K562 (cell line): ENCODE measurements around the gene LMAN1. TPM values are rescaled to one million over a fixed set of nuclear protein-coding genes. Genes with fewer than 3 reads are reported as not detected.

Experiments used
- RFX7 ChIP-seq: fragments of 250-450 bp; sonication (Bioruptor Pico); IDR thresholded peaks from 2 replicates; pipeline ENCODE4 v1.5.1; 2021; ENCODE audit warnings: mild to moderate bottlenecking
- SRF ChIP-seq, 2 experiments: fragments of 250-450, 450-650 bp in 1 of 2; sonication (Bioruptor Pico) in 1 of 2; sonication (generic) in 1 of 2; formaldehyde crosslinking; IDR thresholded peaks; 2 replicates each; pipeline versions ENCODE4 v1.5.0 to v1.5.1; 2020 to 2022; ENCODE audit warnings: mild to moderate bottlenecking in 1 of 2, missing genetic modification reagents in 1 of 2
- TRIM25 ChIP-seq: fragments of 450-650 bp; IDR thresholded peaks from 2 replicates; pipeline ENCODE4 v1.7.0; 2016; ENCODE audit warnings: borderline replicate concordance
- ZNF212 ChIP-seq: fragments of 450-650 bp; formaldehyde crosslinking; IDR thresholded peaks from 2 replicates; pipeline ENCODE4 v1.4.0; 2020; ENCODE audit warnings: mild to moderate bottlenecking
- ZNF239 ChIP-seq: fragments of 250-450 bp; sonication (Bioruptor Pico); IDR thresholded peaks from 2 replicates; pipeline ENCODE4 v1.4.0; 2020; ENCODE audit warnings: mild to moderate bottlenecking
- ZNF609 ChIP-seq: sonication (generic); formaldehyde crosslinking; IDR thresholded peaks from 2 replicates; pipeline ENCODE4 v1.8.1; 2023; ENCODE audit warnings: missing genetic modification reagents, mild to moderate bottlenecking, borderline replicate concordance
- polyA plus RNA-seq, 8 experiments: library from polyadenylated mRNA; depleted of rRNA in 4 of 8; stranded (reverse) in 5 of 8; unstranded in 3 of 8; fragments of >200 nt; fragmentation: Nextera tagmentation in 2 of 8; fragmentation: Illumina TruSeq in 1 of 8; extraction: Ambion mirVana in 2 of 8; extraction: Trizol in 1 of 8; gene quantifications; 2 replicates each; pipeline versions ENCODE4 v1.2.1 to v1.2.3, GENCODE V29; 2011 to 2014; ENCODE audit warnings: inconsistent platforms in 1 of 8, missing spikeins in 1 of 8
- total RNA-seq, 7 experiments: library from RNA; depleted of rRNA in 6 of 7; stranded (reverse); fragments of >200 nt in 6 of 7; fragmentation: Illumina TruSeq in 2 of 7; extraction: Trizol in 2 of 7; gene quantifications; 2 replicates each; pipeline versions ENCODE4 v1.2.1 to v1.2.3, GENCODE V29; 2011 to 2021; ENCODE audit warnings: low replicate concordance in 1 of 7

The LMAN1 gene
- total and polyA plus RNA-seq, 9 of the 15 experiments (the other 6 are each of a cell fraction or from before 2014, with no cell fraction given) = 18.8 to 108 (median 71.2) TPM

GRCh38 chr18:59293317-59293716 lies 65.7 kb downstream of the LMAN1 start (continued):
- TF ChIP-seq ZNF609 = no peak
- TF ChIP-seq RFX7 = no peak
- TF ChIP-seq ZNF212 (CRISPR knock-in tag) = no peak
- no peak for TF ChIP-seq SRF (CRISPR knock-in tag; IDR thresholded peaks at IDR 0.05)
- TF ChIP-seq ZNF239 (CRISPR knock-in tag) = no peak
- TF ChIP-seq TRIM25 = no peak
